CD8-positive, alpha-beta memory T cell (primary cell): Measurements from ENCODE around the gene KLF15. TPM values are rescaled to one million over a fixed set of nuclear protein-coding genes. Genes with fewer than 3 reads are reported as not detected.

Experiments
- CTCF ChIA-PET: fragments of 350-600 bp; sonication (Branson Sonifier 250); formaldehyde crosslinking; loops from one replicate; lab custom pipeline; 2021; ENCODE audit warnings: antibody characterized with exemption; lab: Charles Lee
- POLR2A ChIA-PET: fragments of 350-600 bp; sonication (Branson Sonifier 250); formaldehyde crosslinking; loops from one replicate; lab custom pipeline; 2021; ENCODE audit warnings: antibody characterized with exemption; lab: Charles Lee
- DNase-seq, 5 donors: peaks; one replicate each; pipeline versions ENCODE4 v3.0.0 to v3.0.0-alpha.2; 2020 to 2022; ENCODE audit warnings: mixed read lengths in 1 of 5
- H3K27ac ChIP-seq: one replicate; pipeline ENCODE4 v1.7.0; 2013; ENCODE audit warnings: low read depth, mild to moderate bottlenecking, low read length, moderate library complexity
- H3K27me3 ChIP-seq: 2 replicates; pipeline ENCODE4 v1.7.0; 2013; ENCODE audit warnings: low read length, mild to moderate bottlenecking; ENCODE audit not compliant: insufficient read depth, poor library complexity, severe bottlenecking
- H3K36me3 ChIP-seq: 2 replicates; pipeline ENCODE4 v1.7.0; 2013; ENCODE audit warnings: mild to moderate bottlenecking, low read length, moderate library complexity; ENCODE audit not compliant: insufficient read depth
- H3K4me1 ChIP-seq: 2 replicates; pipeline ENCODE4 v1.7.0; 2013; ENCODE audit warnings: mild to moderate bottlenecking, low read length, moderate library complexity; ENCODE audit not compliant: insufficient read depth
- H3K4me3 ChIP-seq: 2 replicates; pipeline ENCODE4 v1.7.0; 2013; ENCODE audit warnings: mild to moderate bottlenecking, low read length
- H3K9me3 ChIP-seq: 2 replicates; pipeline ENCODE4 v1.7.0; 2013; ENCODE audit warnings: mild to moderate bottlenecking, low read length
- H3K27ac Mint-ChIP-seq, 8 donors: one replicate each; pipeline ENCODE4 v1.8.0; 2020 to 2021; ENCODE audit warnings: mixed read lengths in 8 of 8, mild to moderate bottlenecking in 6 of 8, inconsistent platforms in 3 of 8, moderate library complexity in 3 of 8
- H3K27me3 Mint-ChIP-seq, 2 donors: one replicate each; pipeline ENCODE4 v1.8.0; 2020 to 2021; ENCODE audit warnings: mixed read lengths in 2 of 2, mild to moderate bottlenecking in 1 of 2, moderate library complexity in 1 of 2
- H3K36me3 Mint-ChIP-seq, 3 donors: one replicate each; pipeline ENCODE4 v1.8.0; 2020 to 2021; ENCODE audit warnings: mixed read lengths in 3 of 3, inconsistent platforms in 1 of 3, mild to moderate bottlenecking in 1 of 3
- H3K4me1 Mint-ChIP-seq, 3 donors: one replicate each; pipeline ENCODE4 v1.8.0; 2020 to 2021; ENCODE audit warnings: mixed read lengths in 3 of 3, inconsistent platforms in 1 of 3, mild to moderate bottlenecking in 1 of 3
- H3K4me3 Mint-ChIP-seq, 7 donors: one replicate each; pipeline ENCODE4 v1.8.0; 2020 to 2021; ENCODE audit warnings: mixed read lengths in 7 of 7, mild to moderate bottlenecking in 6 of 7, moderate library complexity in 4 of 7, inconsistent platforms in 2 of 7
- H3K9me3 Mint-ChIP-seq, 5 donors: one replicate each; pipeline ENCODE4 v1.8.0; 2020 to 2022; ENCODE audit warnings: mixed read lengths in 5 of 5, mild to moderate bottlenecking in 3 of 5, moderate library complexity in 2 of 5, inconsistent platforms in 1 of 5
- polyA plus RNA-seq: library from polyadenylated mRNA; unstranded; fragments of 300-500 nt; fragmentation: Illumina TruSeq; gene quantifications from one replicate; pipeline ENCODE4 v1.2.3, GENCODE V29; 2021
- total RNA-seq, 2 experiments: library from RNA; stranded (reverse); gene quantifications; one replicate each; pipeline ENCODE4 v1.2.3, GENCODE V29; 2021

Gene KLF15
- total and polyA plus RNA-seq, 3 experiments from 2014 or later = 0.11 to 0.18 TPM; not detected in 1

GRCh38 chr3:126392246-126392645 is 35.0 kb upstream of the KLF15 start:
- POLR2A ChIA-PET = no interaction called here
- no peaks in the 10 kb centered on the region for H3K36me3 Mint-ChIP-seq
- Histone ChIP-seq H3K27ac (no peak overlapping the region), H3K9me3 (no peaks in the 10 kb centered on the region), H3K27me3 (peaks cover 4% of the 10 kb centered on the region), H3K36me3 (no peaks in the 10 kb centered on the region), H3K4me3 (no peak overlapping the region), H3K4me1 (no peaks in the 10 kb centered on the region)
- CTCF ChIA-PET = no interaction called here
- DNase-seq = no peak
- H3K27ac Mint-ChIP-seq = no peak overlapping the region
- peaks cover 34 to 68% of the 10 kb centered on the region in 2 donors for H3K27me3 Mint-ChIP-seq
- H3K4me1 Mint-ChIP-seq = peaks cover 0 to 10% (median 7%) of the 10 kb centered on the region in 3 donors
- no peak overlapping the region for H3K4me3 Mint-ChIP-seq
- peaks cover 0 to 2% (median 0%) of the 10 kb centered on the region in 5 donors for H3K9me3 Mint-ChIP-seq

GRCh38 chr3:126391631-126392030 is 34.4 kb upstream of the KLF15 start:
- no peak overlapping the region for H3K4me3 ChIP-seq
- no peak for DNase-seq
- ChIA-PET POLR2A (no interaction called here), CTCF (no interaction called here)
- peaks cover 34 to 71% of the 10 kb centered on the region in 2 donors for H3K27me3 Mint-ChIP-seq
- H3K27me3 ChIP-seq = peaks cover 4% of the 10 kb centered on the region
- H3K36me3 ChIP-seq = no peaks in the 10 kb centered on the region
- H3K27ac ChIP-seq = no peak overlapping the region
- no peak overlapping the region for H3K4me3 Mint-ChIP-seq
- H3K4me1 ChIP-seq = no peaks in the 10 kb centered on the region
- peaks cover 0 to 10% (median 7%) of the 10 kb centered on the region in 3 donors for H3K4me1 Mint-ChIP-seq
- no peaks in the 10 kb centered on the region for H3K36me3 Mint-ChIP-seq
- no peaks in the 10 kb centered on the region for H3K9me3 ChIP-seq
- H3K27ac Mint-ChIP-seq = no peak overlapping the region
- peaks cover 0 to 2% (median 0%) of the 10 kb centered on the region in 5 donors for H3K9me3 Mint-ChIP-seq

- Histone ChIP-seq H3K4me1 (no peaks in the 10 kb centered on the region), H3K27ac (no peak overlapping the region), H3K4me3 (no peak overlapping the region), H3K36me3 (no peaks in the 10 kb centered on the region), H3K27me3 (peaks cover 4% of the 10 kb centered on the region), H3K9me3 (no peaks in the 10 kb centered on the region)
- DNase-seq = no peak
- peak overlapping the region in 1 of 8 donors; percentile 58 for H3K27ac Mint-ChIP-seq
- peaks cover 0 to 2% (median 0%) of the 10 kb centered on the region in 5 donors for H3K9me3 Mint-ChIP-seq
- ChIA-PET POLR2A (no interaction called here), CTCF (no interaction called here)
- peaks cover 0 to 10% (median 7%) of the 10 kb centered on the region in 3 donors for H3K4me1 Mint-ChIP-seq
- peak overlapping the region in 1 of 7 donors; percentile 73 for H3K4me3 Mint-ChIP-seq
- H3K27me3 Mint-ChIP-seq = peaks cover 31 to 74% of the 10 kb centered on the region in 2 donors
- no peaks in the 10 kb centered on the region for H3K36me3 Mint-ChIP-seq
Observed at GRCh38 chr3:126390751-126391150, 33.5 kb upstream of the KLF15 start.

GRCh38 chr3:126390201-126390600 is 33.0 kb upstream of the KLF15 start:
- no peak overlapping the region for H3K27ac ChIP-seq
- H3K36me3 ChIP-seq = no peaks in the 10 kb centered on the region
- H3K4me3 Mint-ChIP-seq = no peak overlapping the region
- CTCF ChIA-PET = no interaction called here
- H3K27me3 Mint-ChIP-seq = peaks cover 26 to 72% of the 10 kb centered on the region in 2 donors
- no peaks in the 10 kb centered on the region for H3K4me1 ChIP-seq
- H3K4me1 Mint-ChIP-seq = peaks cover 0 to 10% (median 7%) of the 10 kb centered on the region in 3 donors
- POLR2A ChIA-PET = no interaction called here
- H3K9me3 Mint-ChIP-seq = peaks cover 0 to 2% (median 0%) of the 10 kb centered on the region in 5 donors
- DNase-seq = no peak
- H3K27me3 ChIP-seq = peaks cover 4% of the 10 kb centered on the region
- no peak overlapping the region for H3K27ac Mint-ChIP-seq
- H3K4me3 ChIP-seq = no peak overlapping the region
- no peaks in the 10 kb centered on the region for H3K36me3 Mint-ChIP-seq
- H3K9me3 ChIP-seq = no peaks in the 10 kb centered on the region

DNA sequence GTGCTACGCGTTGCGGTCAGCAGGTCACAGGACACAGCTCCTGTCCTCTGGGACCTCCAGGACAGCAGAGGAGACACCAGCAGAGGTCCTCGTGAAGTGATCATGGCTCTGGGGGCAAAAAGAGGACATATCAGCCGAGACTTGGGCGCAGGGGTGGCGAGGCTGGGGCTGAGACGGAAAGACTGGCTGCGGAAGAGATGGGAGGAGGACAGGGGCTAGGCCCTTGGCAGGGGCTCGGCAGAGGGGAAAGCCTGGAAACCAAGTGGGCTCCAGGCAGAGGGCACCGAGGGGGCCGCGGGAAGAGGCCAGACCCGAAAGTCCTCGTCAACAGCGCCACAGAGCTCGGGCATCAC is 32.6 kb upstream of the KLF15 start:
- no peak overlapping the region for H3K27ac ChIP-seq
- no peaks in the 10 kb centered on the region for H3K9me3 ChIP-seq
- no peaks in the 10 kb centered on the region for H3K4me1 ChIP-seq
- Mint-ChIP-seq H3K4me3 (peak overlapping the region in 2 of 7 donors; percentile 24 to 42), H3K36me3 (no peaks in the 10 kb centered on the region), H3K9me3 (peaks cover 0 to 2% (median 0%) of the 10 kb centered on the region in 5 donors), H3K27me3 (peaks cover 23 to 74% of the 10 kb centered on the region in 2 donors), H3K4me1 (peaks cover 0 to 10% (median 7%) of the 10 kb centered on the region in 3 donors), H3K27ac (no peak overlapping the region)
- ChIA-PET POLR2A (no interaction called here), CTCF (no interaction called here)
- no peaks in the 10 kb centered on the region for H3K36me3 ChIP-seq
- H3K4me3 ChIP-seq = no peak overlapping the region
- peaks cover 4% of the 10 kb centered on the region for H3K27me3 ChIP-seq
- DNase-seq = no peak

- POLR2A ChIA-PET = no interaction called here
- H3K27me3 Mint-ChIP-seq = peaks cover 26 to 76% of the 10 kb centered on the region in 2 donors
- H3K27ac Mint-ChIP-seq = no peak overlapping the region
- peak in 2 of 5 donors; percentile 6 to 17 for DNase-seq
- peaks cover 0 to 10% (median 7%) of the 10 kb centered on the region in 3 donors for H3K4me1 Mint-ChIP-seq
- Histone ChIP-seq H3K4me1 (no peaks in the 10 kb centered on the region), H3K9me3 (no peaks in the 10 kb centered on the region), H3K27me3 (peaks cover 4% of the 10 kb centered on the region), H3K36me3 (no peaks in the 10 kb centered on the region), H3K4me3 (no peak overlapping the region), H3K27ac (no peak overlapping the region)
- H3K36me3 Mint-ChIP-seq = no peaks in the 10 kb centered on the region
- peak overlapping the region in 2 of 7 donors; percentile 24 to 42 for H3K4me3 Mint-ChIP-seq
- CTCF ChIA-PET = no interaction called here
- H3K9me3 Mint-ChIP-seq = peaks cover 0 to 2% (median 0%) of the 10 kb centered on the region in 5 donors
Observed at GRCh38 chr3:126389112-126389793, 32.0 kb upstream of the KLF15 start.

DNA sequence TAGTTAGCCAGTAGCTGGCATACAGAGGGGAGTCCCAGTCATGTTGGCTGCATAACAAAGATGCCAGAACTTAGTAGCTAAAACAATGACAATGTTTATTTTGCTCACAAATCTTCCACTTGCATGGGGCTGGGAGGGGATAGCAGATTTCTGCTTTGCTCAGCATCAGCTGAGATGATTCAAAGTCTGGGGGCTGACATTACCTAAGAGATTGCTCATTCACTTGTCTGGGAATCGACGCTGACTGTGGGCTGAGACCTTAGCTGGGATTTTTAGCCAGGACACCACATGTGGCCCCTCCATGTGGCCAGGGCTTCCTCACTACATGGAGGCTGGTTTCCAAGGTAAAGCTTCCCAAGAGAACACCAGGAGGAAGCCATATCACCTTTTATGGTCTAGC is 24.8 kb upstream of the KLF15 start:
- no peaks in the 10 kb centered on the region for H3K36me3 ChIP-seq
- no peaks in the 10 kb centered on the region for H3K9me3 ChIP-seq
- H3K27me3 ChIP-seq = no peaks in the 10 kb centered on the region
- H3K4me3 Mint-ChIP-seq = no peak overlapping the region
- ChIA-PET POLR2A (no interaction called here), CTCF (no interaction called here)
- no peaks in the 10 kb centered on the region for H3K4me1 Mint-ChIP-seq
- H3K27me3 Mint-ChIP-seq = peaks cover 15 to 57% of the 10 kb centered on the region in 2 donors
- no peaks in the 10 kb centered on the region for H3K4me1 ChIP-seq
- H3K4me3 ChIP-seq = no peak overlapping the region
- DNase-seq = no peak
- no peaks in the 10 kb centered on the region for H3K36me3 Mint-ChIP-seq
- no peak overlapping the region for H3K27ac ChIP-seq
- H3K9me3 Mint-ChIP-seq = peaks cover 0 to 9% (median 5%) of the 10 kb centered on the region in 5 donors
- no peak overlapping the region for H3K27ac Mint-ChIP-seq

DNA sequence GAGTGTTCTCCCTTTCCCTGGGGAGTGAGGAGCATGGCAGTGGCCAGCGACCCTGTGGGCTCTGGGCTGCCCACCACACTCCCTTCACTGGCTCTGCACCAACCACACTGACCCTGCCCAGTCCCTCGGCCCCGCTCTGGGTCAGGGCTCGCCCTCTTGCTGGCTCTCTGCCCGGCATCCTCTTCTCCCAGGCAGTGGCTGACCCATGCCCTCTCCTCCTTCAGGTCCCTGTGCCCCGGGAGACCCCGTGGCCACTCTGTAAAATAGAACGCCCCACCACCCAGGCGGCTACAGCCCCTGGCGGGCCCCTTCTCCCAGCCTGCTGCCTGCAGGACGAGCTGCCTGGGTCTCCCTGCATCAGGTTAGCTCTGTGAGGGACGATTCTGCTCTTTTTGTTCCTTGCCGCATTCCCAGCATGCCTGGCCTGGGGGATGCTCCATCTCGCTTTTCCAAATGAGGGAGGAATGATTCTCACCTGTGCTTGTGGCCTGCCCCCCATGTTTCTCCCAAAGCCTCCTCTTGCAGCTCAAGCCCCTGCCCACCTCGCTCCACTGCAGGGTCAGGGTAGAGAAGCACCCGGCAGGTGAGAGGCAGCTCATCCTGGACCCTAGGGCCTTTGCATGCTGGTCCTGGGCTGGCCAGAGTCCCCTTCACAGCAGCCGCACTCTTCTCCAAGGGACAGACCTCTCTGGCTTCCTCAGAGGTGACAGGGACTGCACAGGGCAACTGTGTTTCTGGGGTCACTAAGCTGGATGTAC is 23.0 kb upstream of the KLF15 start:
- Histone ChIP-seq H3K27ac (no peak overlapping the region), H3K27me3 (no peaks in the 10 kb centered on the region), H3K4me1 (no peaks in the 10 kb centered on the region), H3K9me3 (no peaks in the 10 kb centered on the region), H3K36me3 (no peaks in the 10 kb centered on the region), H3K4me3 (no peak overlapping the region)
- Mint-ChIP-seq H3K4me3 (no peak overlapping the region), H3K27me3 (peaks cover 15 to 47% of the 10 kb centered on the region in 2 donors), H3K36me3 (no peaks in the 10 kb centered on the region), H3K9me3 (peaks cover 0 to 9% (median 5%) of the 10 kb centered on the region in 5 donors), H3K4me1 (no peaks in the 10 kb centered on the region), H3K27ac (no peak overlapping the region)
- ChIA-PET CTCF (interaction anchor here (0.9 kb wide), 1 partner anchor 15 kb away, joined by 3 read pairs; no protein-coding TSS in a partner anchor), POLR2A (no interaction called here)
- DNase-seq = no peak
